Activated naive CD8-positive, alpha-beta T cell treated with anti-CD3 and anti-CD28 coated beads, Interleukin-2, amount 50 U/mL, for 16 hours (primary cell): ENCODE measurements around the gene MEN1.
"Not testable (repeated sequence)": the region's sequence is repeated elsewhere in the genome, so short reads cannot be mapped to it uniquely, and the experiment has no call there.

Source experiments
- DNase-seq: peaks from one replicate; pipeline ENCODE4 v3.0.0-alpha.2; 2020; ENCODE audit warnings: low read depth, low spot score

Gene MEN1

DNA sequence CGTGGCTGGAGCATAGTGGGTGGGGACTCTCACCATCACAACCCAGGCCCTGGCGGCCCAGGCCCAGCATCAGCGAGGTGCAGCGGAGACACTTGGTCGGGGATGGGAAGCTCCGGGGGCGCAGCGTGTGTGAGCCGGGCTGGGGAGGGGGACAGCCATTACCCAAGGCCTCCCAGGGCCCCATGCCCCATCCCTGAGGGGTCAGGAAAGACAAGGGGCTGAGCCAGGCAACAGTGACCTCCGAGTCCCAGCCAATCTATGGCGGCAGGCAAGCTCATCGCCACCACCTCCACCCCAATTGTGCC lies 22.8 kb upstream of the MEN1 start:
- no peak for DNase-seq

DNA sequence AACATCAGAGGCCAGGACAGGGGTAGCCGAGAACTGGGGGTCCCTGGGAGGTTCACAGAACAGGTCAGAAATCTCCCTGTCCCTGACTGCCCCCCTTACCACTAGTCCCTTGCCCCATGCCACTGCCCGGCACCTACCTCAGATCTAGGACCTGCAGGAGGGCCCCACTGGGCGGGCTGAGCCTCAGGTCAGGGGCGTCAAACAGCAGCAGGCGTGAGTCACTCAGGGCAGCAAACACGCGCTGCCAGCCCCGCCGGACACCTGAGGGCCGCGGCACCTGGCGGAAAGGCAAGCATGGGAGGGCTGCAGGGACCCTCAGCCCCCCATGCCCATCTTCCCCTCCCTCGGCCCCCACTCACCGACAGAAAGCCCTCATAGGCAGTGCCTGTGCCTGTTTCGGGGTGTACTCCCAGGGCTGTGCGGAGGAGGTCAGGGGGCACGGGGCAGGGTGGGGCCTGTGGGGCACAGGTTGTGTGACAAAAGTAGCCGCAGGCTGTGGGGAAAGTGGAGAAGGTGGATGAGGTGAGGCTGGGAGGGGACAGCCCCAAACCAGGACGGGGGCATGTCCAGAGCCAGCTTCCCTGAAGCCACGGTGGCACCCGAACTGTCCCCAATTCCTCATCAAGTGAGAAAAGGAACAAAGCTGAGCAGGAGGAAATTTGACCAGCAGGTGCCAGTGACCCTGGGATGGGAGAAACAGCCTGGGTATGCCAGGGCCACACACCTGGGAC lies 22.3 kb upstream of the MEN1 start:
- no peak for DNase-seq

GRCh38 chr11:64831411-64831891 lies 21.1 kb upstream of the MEN1 start:
- no peak for DNase-seq

DNA sequence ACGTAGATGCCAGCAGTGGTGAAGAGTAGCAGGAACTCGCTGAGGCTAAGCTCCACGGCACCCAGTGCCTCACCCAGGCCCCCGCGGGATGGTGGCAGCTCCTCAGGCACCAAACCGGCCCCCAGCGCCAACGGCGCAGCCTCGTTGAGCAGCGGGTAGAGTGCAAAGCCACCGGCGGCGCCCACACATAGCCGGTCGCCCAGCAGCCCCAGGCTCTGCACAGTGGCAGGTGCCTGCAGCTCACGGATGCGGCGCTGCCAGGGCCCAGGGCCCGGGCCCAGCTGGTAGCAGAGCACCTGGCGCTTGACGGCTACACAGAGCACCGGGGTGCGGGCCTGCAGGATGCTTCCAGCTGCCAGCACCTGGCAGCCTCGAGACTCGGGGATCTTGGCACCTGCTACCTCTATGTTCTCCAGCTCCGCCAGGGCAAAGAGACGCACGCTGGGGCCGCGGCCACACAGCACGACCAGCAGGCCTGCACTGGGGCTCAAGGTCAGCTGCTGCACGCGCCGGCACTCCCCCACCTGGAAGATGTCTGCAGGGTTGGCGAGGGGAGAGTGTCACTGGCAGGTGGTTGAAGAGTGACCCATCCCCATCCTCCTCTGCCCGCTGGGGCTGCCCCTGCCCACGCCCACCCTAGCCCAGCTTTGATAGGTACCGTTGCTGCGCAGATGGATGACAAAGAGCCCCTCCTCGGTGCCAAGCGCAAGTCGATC lies 19.3 kb upstream of the MEN1 start:
- DNase-seq, result no peak

DNA sequence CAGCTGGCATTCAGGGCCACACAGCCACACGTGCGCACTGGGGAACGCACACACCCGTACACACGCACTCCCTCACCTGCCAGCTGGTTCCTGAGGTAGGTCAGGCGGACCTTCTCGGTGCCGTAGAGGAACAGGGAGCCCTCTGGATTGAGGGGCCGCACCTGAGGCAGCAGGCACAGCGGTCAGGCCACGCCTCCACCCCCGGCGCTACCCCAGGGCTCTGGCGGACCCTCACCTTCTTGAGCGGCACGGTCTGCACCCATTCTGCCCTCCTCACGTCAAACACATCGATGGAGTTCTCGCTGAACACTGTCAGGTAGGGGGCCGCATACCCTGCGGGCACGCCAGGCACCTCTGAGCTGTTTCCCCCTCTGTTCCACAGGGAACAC lies 17.1 kb upstream of the MEN1 start:
- no peak for DNase-seq

GRCh38 chr11:64826578-64827450 lies 16.5 kb upstream of the MEN1 start:
- no peak for DNase-seq

GRCh38 chr11:64826062-64826461 lies 15.7 kb upstream of the MEN1 start:
- DNase-seq, result no peak

- no peak for DNase-seq
Measured at GRCh38 chr11:64823568-64824119, 13.3 kb upstream of the MEN1 start.

GRCh38 chr11:64817476-64817875 lies 7.1 kb upstream of the MEN1 start:
- no peak for DNase-seq

GRCh38 chr11:64815433-64815832 lies 5.1 kb upstream of the MEN1 start:
- not testable (repeated sequence) for DNase-seq

GRCh38 chr11:64814712-64815187 lies 4.4 kb upstream of the MEN1 start:
- no peak for DNase-seq

DNA sequence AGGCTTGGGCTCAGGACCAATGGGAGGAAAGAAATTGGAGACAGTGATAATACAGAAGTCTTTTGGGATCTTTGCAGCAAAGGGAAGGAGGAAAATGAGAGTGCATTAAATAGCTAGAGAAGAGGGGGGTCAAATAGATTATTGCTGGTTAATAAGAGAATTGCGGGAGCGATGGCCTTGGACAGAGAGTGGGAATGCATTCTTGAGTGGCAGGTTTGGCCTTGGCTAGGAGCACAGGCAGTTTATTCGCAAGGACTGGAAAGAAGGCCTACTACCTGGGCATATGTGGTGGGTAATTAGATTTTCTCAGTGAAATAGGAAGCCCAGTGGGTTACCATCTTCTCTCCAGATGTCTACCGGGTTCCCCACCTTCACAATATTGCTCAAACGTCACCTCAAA lies 3.5 kb upstream of the MEN1 start:
- DNase-seq, result no peak

- no peak for DNase-seq
Measured at GRCh38 chr11:64810891-64811272, 531 bp upstream of the MEN1 start.

DNA sequence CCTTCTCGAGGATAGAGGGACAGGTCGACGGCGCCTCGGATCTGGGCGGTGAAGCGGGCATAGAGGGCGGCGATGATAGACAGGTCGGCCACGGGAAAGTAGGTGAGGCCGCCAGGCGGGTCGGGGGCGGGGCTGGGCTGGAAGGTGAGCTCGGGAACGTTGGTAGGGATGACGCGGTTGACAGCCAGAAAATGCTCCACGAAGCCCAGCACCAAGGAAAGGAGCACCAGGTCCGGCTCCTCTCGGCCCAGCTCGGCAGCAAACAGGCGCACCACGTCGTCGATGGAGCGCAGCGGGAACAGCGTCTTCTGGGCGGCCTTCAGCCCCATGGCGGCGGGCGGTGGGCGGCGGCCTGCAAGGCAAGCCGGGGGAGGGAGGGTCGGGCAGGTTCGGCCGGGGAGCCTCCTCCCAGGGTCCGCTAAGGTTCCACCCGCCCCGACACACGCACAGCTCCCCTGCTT lies 540 bp downstream of the MEN1 start:
- no peak for DNase-seq

DNA sequence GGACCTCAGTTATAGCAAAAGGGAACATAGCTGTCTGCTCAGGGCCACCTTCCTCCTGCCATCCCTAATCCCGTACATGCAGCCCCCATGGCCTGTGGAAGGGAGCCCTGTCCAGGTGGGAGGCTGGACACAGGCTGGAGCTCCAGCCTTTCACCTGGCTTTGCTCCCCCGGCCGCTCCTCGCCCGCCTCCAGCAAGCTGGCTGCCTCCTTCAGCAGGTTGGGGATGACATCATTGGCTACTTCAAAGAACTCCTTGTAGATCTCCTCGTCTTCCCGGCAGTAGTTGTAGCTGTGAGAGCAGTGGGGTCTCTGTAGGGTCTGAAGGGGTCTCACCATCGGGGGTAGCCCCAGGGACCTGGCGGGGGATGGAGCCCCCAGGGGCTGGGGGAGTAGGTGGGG lies 4.9 kb downstream of the MEN1 start:
- no peak for DNase-seq

DNA sequence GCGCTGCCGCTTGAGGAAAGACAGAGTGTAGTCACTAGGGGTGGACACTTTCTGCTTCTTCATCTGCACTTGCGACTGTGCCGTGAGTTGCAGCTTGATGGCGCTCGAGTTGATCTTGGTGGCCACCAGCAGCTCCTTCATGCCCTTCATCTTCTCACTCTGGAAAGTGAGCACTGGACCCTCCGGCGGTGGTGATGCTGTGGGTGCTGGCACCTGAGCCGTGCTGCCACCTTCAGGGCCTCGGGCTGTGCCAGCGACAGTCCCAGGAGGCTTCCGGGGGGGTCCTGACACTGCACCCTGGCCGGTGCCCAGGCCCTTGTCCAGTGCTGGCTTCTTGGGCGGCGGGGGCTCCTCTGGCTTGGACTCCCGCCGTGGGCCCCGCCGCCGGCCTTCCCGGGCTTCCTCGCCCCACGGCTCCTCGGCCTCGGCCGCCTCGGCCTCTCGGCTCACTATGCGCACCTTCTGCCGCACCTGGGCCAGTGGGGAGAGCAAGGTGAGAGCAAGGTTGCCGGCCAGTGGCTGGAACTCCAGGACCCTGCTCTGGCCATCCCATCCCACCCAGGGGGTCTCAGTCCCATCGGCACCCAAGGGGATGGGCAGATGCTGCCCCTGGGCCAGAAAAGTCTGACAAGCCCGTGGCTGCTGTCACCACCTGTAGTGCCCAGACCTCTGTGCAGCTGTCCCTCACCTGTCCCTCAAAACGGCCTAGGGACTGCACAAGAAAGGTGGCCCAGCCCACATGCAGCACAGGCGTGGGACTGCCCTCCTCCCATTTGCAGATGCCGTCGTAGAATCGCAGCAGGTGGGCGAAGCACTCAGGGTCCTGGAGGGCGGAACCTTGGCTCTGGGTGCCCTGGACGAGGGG lies 5.8 kb downstream of the MEN1 start:
- DNase-seq, result no peak

- DNase-seq, result no peak
Measured at GRCh38 chr11:64803846-64804345, 6.5 kb downstream of the MEN1 start.

DNA sequence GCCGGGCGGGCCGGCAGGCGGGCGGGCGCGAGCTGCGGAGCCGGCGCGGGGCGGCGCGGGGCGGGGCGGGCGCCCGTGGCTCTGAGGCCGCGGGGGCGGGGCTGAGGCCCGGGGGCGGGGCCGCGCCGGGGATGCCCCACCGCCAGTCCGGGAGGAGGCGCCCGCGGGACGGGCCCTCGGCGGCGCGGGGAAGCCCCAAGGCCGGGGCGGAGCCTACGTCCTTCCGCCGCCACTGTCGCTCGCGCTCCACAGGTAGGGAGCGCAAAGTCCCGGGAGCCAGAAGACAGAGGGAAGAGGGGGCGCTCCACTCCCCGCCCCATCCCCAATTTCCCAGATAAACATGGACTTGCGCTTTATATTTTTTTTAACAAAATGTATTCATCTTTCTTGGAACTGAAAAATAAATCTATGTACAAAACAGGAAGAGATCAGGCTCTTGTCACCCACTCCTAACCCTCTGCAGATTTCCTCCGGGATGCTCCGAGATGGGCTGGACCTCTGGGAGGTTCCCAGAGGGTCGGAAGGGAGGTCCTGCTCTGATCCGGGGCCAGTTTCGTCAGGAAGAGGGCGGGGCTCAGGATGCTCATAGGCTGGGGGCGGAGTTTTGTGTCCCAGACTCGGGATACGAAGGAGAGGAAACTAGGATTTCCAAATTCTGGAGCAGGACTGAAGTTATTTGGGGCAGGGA lies 7.0 kb downstream of the MEN1 start, which contains the start of gene MAP4K2:
Gene MAP4K2 (minus strand): TSS at position 57 of the 688 bp plus-strand sequence. CDS start 65 bp downstream, outside the sequence.
- peak; percentile 68 for DNase-seq

DNA sequence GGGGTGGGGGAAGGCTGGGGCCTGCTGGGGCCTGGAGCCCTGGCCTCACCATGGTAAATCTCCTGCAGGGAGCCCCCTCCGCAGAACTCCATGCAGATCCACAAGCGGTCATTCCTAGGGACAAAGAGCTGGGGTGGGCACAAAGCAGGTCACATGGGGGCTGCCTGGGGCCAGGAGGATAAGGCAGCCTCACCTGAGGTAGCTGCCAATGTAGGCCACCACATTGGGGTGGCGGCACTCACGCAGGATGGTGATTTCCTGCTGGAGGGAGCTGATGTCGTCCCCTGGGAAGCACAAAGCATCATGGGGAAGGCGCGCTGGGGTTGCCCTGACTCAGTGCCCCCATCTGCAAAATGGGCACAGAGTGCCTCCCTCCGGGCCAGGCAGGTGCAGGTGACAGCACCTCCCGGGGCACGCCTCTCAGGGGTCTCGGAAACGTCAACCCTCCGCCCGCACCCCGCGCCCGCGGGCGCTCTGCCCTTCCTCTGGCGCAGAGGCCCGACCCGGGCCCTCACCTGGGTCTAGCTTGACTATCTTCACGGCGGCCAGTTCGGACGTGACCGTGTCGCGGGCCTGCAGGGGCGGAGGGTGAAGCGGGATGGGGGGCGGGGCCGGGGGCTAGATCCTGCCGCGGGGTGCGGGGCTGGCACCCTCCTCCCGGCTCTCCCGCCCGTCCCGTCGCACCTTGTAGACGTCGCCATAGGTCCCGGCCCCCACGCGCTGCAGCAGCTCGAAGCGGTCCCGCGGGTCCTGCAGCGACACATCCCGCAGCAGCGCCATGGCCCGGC lies 7.8 kb downstream of the MEN1 start:
- DNase-seq, result no peak
